ENCODE results near the gene TIMM9. TPM values are rescaled to one million over a fixed set of nuclear protein-coding genes. Genes with fewer than 3 reads are reported as not detected.

Gene TIMM9
- total RNA-seq, result 28.7 and 45.1 TPM in 2 replicates

GRCh38 chr14:58427281-58428117, at the start of gene TIMM9, which contains the start of gene KIAA0586:
Gene TIMM9, minus strand, starts transcription at chr14:58427531. Its CDS starts 15,586 bp downstream, at chr14:58411945.
Gene KIAA0586, plus strand, starts transcription at chr14:58427719. Its CDS starts 546 bp downstream, at chr14:58428265.

GRCh38 chr14:58395812-58396788, 31.2 kb downstream of the TIMM9 start, which contains the start of gene TOMM20L:
Gene TOMM20L, plus strand, starts transcription at chr14:58395930. Its CDS starts 28 bp downstream, at chr14:58395958.

Small RNA genes lying within 50 kb of the gene (small RNA-seq; reads per million reads assigned to genes)
- not detected for gene HSBP1P1
- gene RF00019, result not detected

Other genes with a start within 250 kb of the TIMM9 start
- gene ACTR10, start 227.4 kb downstream of the TIMM9 start, total RNA-seq, result 48.3 and 65.3 TPM in 2 replicates
- 51.4 and 88.3 TPM in 2 replicates for gene PSMA3, start 182.7 kb downstream of the TIMM9 start, total RNA-seq
- gene ARID4A, start 129.0 kb downstream of the TIMM9 start, total RNA-seq, result 6.3 and 17.3 TPM in 2 replicates
- not detected in 2 replicates for gene TOMM20L, start 31.6 kb downstream of the TIMM9 start, total RNA-seq
- 10.2 and 27.8 TPM in 2 replicates for gene KIAA0586, start 188 bp upstream of the TIMM9 start, total RNA-seq
- 41.2 and 232 TPM in 2 replicates for gene DACT1, start 210.4 kb upstream of the TIMM9 start, total RNA-seq

Data from placental epithelial cell (primary cell).